HepG2 (cell line): ENCODE data around the gene HYCC2. TPM values are rescaled to one million over a fixed set of nuclear protein-coding genes. Genes with fewer than 3 reads are reported as not detected.

Experiments used
- EHMT2 ChIP-seq: fragments of 200-600 bp; sonication (generic); IDR thresholded peaks from 2 replicates; pipeline ENCODE4 v1.7.0; 2017; ENCODE audit warnings: antibody characterized with exemption, low read depth, low read length, borderline replicate concordance
- HNRNPH1 ChIP-seq: fragments of 200-400 bp; formaldehyde crosslinking; optimal IDR thresholded peaks from 2 replicates; pipeline ENCODE3; 2017; ENCODE audit warnings: mild to moderate bottlenecking, low read depth, low read length
- JUND ChIP-seq: sonication (generic); formaldehyde crosslinking; IDR thresholded peaks from 2 replicates; pipeline ENCODE4 v1.8.0; 2022; ENCODE audit warnings: mild to moderate bottlenecking, missing genetic modification reagents
- MBD4 ChIP-seq: IDR thresholded peaks from 2 replicates; pipeline ENCODE4 v1.6.1; 2012; ENCODE audit warnings: low read length, inconsistent platforms, borderline replicate concordance
- MED8 ChIP-seq: sonication (generic); formaldehyde crosslinking; IDR thresholded peaks from 2 replicates; pipeline ENCODE4 v1.8.1; 2023; ENCODE audit warnings: mild to moderate bottlenecking, missing genetic modification reagents; ENCODE audit not compliant: insufficient replicate concordance
- NCOR1 ChIP-seq: fragments of 200-600 bp; sonication (generic); IDR thresholded peaks from 2 replicates; pipeline ENCODE4 v1.7.0; 2017; ENCODE audit warnings: antibody characterized with exemption, low read length, borderline replicate concordance
- NR0B2 ChIP-seq: sonication (generic); formaldehyde crosslinking; IDR thresholded peaks from 2 replicates; pipeline ENCODE4 v1.4.0; 2020; ENCODE audit warnings: mild to moderate bottlenecking, missing genetic modification reagents
- RBM22 ChIP-seq: fragments of 200-400 bp; formaldehyde crosslinking; optimal IDR thresholded peaks from 2 replicates; pipeline ENCODE3; 2017; ENCODE audit warnings: mild to moderate bottlenecking, low read length, moderate library complexity
- SATB2 ChIP-seq: sonication (generic); formaldehyde crosslinking; IDR thresholded peaks from 2 replicates; pipeline ENCODE4 v1.5.0; 2020; ENCODE audit warnings: missing genetic modification reagents
- SRSF4 ChIP-seq: fragments of 200-400 bp; formaldehyde crosslinking; IDR thresholded peaks from one replicate; pipeline ENCODE4 v1.6.1; 2018; ENCODE audit warnings: mild to moderate bottlenecking, low read depth, low read length, moderate library complexity; ENCODE audit not compliant: poor library complexity, severe bottlenecking
- STAT6 ChIP-seq: sonication (generic); formaldehyde crosslinking; IDR thresholded peaks from 2 replicates; pipeline ENCODE4 v1.4.0; 2020; ENCODE audit warnings: missing genetic modification reagents, mild to moderate bottlenecking, borderline replicate concordance
- TBL1XR1 ChIP-seq: fragments of 150-350 bp; IDR thresholded peaks from 2 replicates; pipeline ENCODE4 v1.6.1; 2014; ENCODE audit warnings: borderline replicate concordance, low read length; ENCODE audit not compliant: partially characterized antibody
- YEATS2 ChIP-seq: sonication (generic); formaldehyde crosslinking; IDR thresholded peaks from 2 replicates; pipeline ENCODE4 v1.4.0; 2020; ENCODE audit warnings: missing genetic modification reagents, borderline replicate concordance
- ZBTB38 ChIP-seq: sonication (generic); formaldehyde crosslinking; IDR thresholded peaks from 2 replicates; pipeline ENCODE4 v1.5.1; 2020; ENCODE audit warnings: mild to moderate bottlenecking, missing genetic modification reagents
- ZMAT3 ChIP-seq: sonication (generic); formaldehyde crosslinking; conservative IDR thresholded peaks from 2 replicates; pipeline ENCODE4 v1.7.0; 2021; ENCODE audit warnings: missing genetic modification reagents
- ZNF10 ChIP-seq: sonication (generic); formaldehyde crosslinking; IDR thresholded peaks from 2 replicates; pipeline ENCODE4 v1.4.0; 2020; ENCODE audit warnings: mild to moderate bottlenecking, low read depth, missing genetic modification reagents, borderline replicate concordance
- ZNF615 ChIP-seq: sonication (generic); formaldehyde crosslinking; IDR thresholded peaks from 2 replicates; pipeline ENCODE4 v1.5.0; 2020; ENCODE audit warnings: mild to moderate bottlenecking, missing genetic modification reagents, borderline replicate concordance
- ZNF619 ChIP-seq: sonication (generic); formaldehyde crosslinking; IDR thresholded peaks from 2 replicates; pipeline ENCODE4 v1.4.0; 2020; ENCODE audit warnings: mild to moderate bottlenecking, missing genetic modification reagents
- ZNF883 ChIP-seq: sonication (generic); formaldehyde crosslinking; IDR thresholded peaks from 2 replicates; pipeline ENCODE4 v1.5.1; 2020; ENCODE audit warnings: mild to moderate bottlenecking, missing genetic modification reagents; ENCODE audit errors: not compliant biosample characterization
- polyA plus RNA-seq, 8 experiments: library from polyadenylated mRNA; depleted of rRNA in 3 of 8; stranded (reverse) in 7 of 8; unstranded in 1 of 8; fragments of >200 nt; fragmentation: Illumina TruSeq in 4 of 8; extraction: Trizol in 4 of 8; gene quantifications; 2 replicates each; pipeline versions ENCODE4 v1.2.1 to v1.2.3, GENCODE V29; 2011 to 2016; ENCODE audit warnings: low read depth in 4 of 8, missing spikeins in 1 of 8, mixed read lengths in 1 of 8; ENCODE audit not compliant: insufficient read depth in 1 of 8
- total RNA-seq, 5 experiments: library from RNA; depleted of rRNA; stranded (reverse); fragments of >200 nt; fragmentation: Illumina TruSeq; extraction: Trizol; gene quantifications; 2 replicates each; pipeline ENCODE4 v1.2.3, GENCODE V29; 2016; ENCODE audit warnings: low read depth in 1 of 5
- TF ChIP-seq, protein P1 (sequence below): sonication (generic); formaldehyde crosslinking; IDR thresholded peaks from 2 replicates; pipeline ENCODE4 v1.8.0; 2022; ENCODE audit warnings: mild to moderate bottlenecking, missing genetic modification reagents, moderate library complexity
- TF ChIP-seq, protein P2 (sequence below): sonication (generic); formaldehyde crosslinking; IDR thresholded peaks from 2 replicates; pipeline ENCODE4 v1.8.0; 2022; ENCODE audit warnings: missing genetic modification reagents, mild to moderate bottlenecking, moderate library complexity, borderline replicate concordance

Gene HYCC2
- total and polyA plus RNA-seq, 2 of the 13 experiments (the other 11 are each of a cell fraction or from before 2014, with no cell fraction given), result 4.7 to 13.9 TPM

DNA sequence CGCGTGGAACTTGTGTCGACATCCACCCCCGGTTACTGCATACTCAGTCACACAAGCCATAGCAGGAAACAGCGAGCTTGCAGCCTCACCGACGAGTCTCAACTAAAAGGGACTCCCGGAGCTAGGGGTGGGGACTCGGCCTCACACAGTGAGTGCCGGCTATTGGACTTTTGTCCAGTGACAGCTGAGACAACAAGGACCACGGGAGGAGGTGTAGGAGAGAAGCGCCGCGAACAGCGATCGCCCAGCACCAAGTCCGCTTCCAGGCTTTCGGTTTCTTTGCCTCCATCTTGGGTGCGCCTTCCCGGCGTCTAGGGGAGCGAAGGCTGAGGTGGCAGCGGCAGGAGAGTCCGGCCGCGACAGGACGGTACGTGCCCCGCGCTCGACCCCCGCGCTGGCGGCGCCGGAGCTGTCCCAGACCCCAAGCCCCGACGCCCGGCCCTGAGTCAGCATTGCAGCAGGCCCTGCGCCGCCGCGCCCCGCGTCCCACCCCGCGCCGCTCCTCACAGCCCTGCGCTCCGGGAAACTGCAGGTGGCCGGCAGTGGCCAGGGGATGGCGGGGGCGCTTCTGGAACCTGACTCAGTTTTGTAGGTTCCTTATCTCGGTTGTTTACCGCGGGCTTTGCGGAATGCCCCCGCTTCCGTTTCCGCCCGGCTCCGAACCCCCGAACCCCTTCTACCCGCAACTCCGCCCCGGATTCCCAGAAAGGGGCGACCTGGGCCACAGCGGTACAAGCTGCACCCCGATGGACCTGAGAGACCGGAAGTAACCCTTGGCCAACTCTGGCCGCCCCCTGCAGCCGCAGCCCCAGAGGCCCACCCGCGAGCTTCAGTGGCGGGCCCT, 44.9 kb upstream of the HYCC2 start, which contains the start of gene CFLAR (continued):
- TF ChIP-seq NCOR1 (no peak; the same call in 1 of the 2 replicates), ZNF10 (CRISPR knock-in tag) (no peak), ZNF619 (CRISPR knock-in tag) (no peak), NR0B2 (CRISPR knock-in tag) (peak; percentile 49), JUND (peak; percentile 71; the same call in 1 of the 2 replicates), ZMAT3 (peak; percentile 86), SATB2 (CRISPR knock-in tag) (peak; percentile 93), MBD4 (no peak), ZNF615 (CRISPR knock-in tag) (no peak), TBL1XR1 (no peak), ZBTB38 (CRISPR knock-in tag) (no peak; the same call in 1 of the 2 replicates), YEATS2 (CRISPR knock-in tag) (no peak; the same call in 1 of the 2 replicates), HNRNPH1 (no peak), EHMT2 (no peak), SRSF4 (peak; percentile 86), RBM22 (peak; percentile 59), ZNF883 (CRISPR knock-in tag) (peak; percentile 60), STAT6 (CRISPR knock-in tag) (no peak; the same call in 1 of the 2 replicates), MED8 (CRISPR knock-in tag) (peak; percentile 86)
- TF ChIP-seq, protein P1, sequence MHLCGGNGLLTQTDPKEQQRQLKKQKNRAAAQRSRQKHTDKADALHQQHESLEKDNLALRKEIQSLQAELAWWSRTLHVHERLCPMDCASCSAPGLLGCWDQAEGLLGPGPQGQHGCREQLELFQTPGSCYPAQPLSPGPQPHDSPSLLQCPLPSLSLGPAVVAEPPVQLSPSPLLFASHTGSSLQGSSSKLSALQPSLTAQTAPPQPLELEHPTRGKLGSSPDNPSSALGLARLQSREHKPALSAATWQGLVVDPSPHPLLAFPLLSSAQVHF (CRISPR knock-in tag), result no peak
- TF ChIP-seq, protein P2, sequence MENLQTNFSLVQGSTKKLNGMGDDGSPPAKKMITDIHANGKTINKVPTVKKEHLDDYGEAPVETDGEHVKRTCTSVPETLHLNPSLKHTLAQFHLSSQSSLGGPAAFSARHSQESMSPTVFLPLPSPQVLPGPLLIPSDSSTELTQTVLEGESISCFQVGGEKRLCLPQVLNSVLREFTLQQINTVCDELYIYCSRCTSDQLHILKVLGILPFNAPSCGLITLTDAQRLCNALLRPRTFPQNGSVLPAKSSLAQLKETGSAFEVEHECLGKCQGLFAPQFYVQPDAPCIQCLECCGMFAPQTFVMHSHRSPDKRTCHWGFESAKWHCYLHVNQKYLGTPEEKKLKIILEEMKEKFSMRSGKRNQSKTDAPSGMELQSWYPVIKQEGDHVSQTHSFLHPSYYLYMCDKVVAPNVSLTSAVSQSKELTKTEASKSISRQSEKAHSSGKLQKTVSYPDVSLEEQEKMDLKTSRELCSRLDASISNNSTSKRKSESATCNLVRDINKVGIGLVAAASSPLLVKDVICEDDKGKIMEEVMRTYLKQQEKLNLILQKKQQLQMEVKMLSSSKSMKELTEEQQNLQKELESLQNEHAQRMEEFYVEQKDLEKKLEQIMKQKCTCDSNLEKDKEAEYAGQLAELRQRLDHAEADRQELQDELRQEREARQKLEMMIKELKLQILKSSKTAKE (CRISPR knock-in tag), result peak; percentile 22; the same call in 1 of the 2 replicates
